K562 (cell line): ENCODE results near the gene OR6S1. TPM values are rescaled to one million over a fixed set of nuclear protein-coding genes. Genes with fewer than 3 reads are reported as not detected.
A peak's percentile ranks its signal among the peaks of the same experiment; 100 is the strongest.

Experiments used
- ADNP ChIP-seq: fragments of 200-800 bp; sonication (Bioruptor generic); IDR thresholded peaks from 2 replicates; pipeline ENCODE4 v1.6.1; 2016; ENCODE audit warnings: missing genetic modification characterization, missing compliant biosample characterization
- ARNT ChIP-seq, 2 experiments: fragments of 450-650 bp; IDR thresholded peaks; 2 replicates each; pipeline ENCODE4 v1.6.1; 2016; ENCODE audit warnings: mild to moderate bottlenecking in 1 of 2
- E2F3 ChIP-seq: fragments of 250-450 bp; sonication (Bioruptor Pico); IDR thresholded peaks from 2 replicates; pipeline ENCODE4 v1.4.0; 2020; ENCODE audit warnings: mild to moderate bottlenecking
- FOSL1 ChIP-seq: fragments of 200-800 bp; sonication (Bioruptor generic); conservative IDR thresholded peaks from 2 replicates; pipeline ENCODE4 v1.6.1; 2016; ENCODE audit warnings: missing genetic modification characterization, missing compliant biosample characterization
- JUND ChIP-seq, 2 experiments: IDR thresholded peaks; 2 replicates in 1 of 2; 3 replicates in 1 of 2; pipeline ENCODE4 v1.6.1; 2011; ENCODE audit warnings: borderline replicate concordance in 2 of 2, low read depth in 2 of 2, low read length in 2 of 2, improper control_type of control experiment in 1 of 2, missing biosample characterization in 1 of 2, missing genetic modification characterization in 1 of 2, missing genetic modification reagents in 1 of 2
- MEF2D ChIP-seq: conservative IDR thresholded peaks from 2 replicates; pipeline ENCODE4 v1.6.1; 2016; ENCODE audit warnings: low read depth, missing genetic modification characterization, missing compliant biosample characterization
- NBN ChIP-seq: fragments of 450-650 bp; IDR thresholded peaks from 2 replicates; pipeline ENCODE4 v1.6.1; 2016; ENCODE audit warnings: low read depth, mild to moderate bottlenecking
- NCOA2 ChIP-seq, 2 experiments: fragments of 450-650 bp; IDR thresholded peaks; 2 replicates each; pipeline ENCODE4 v1.6.1; 2018; ENCODE audit warnings: mild to moderate bottlenecking in 2 of 2, moderate library complexity in 1 of 2; ENCODE audit not compliant: partially characterized antibody in 2 of 2
- POLR2H ChIP-seq: IDR thresholded peaks from 2 replicates; pipeline ENCODE4 v1.6.1; 2016; ENCODE audit warnings: missing genetic modification characterization, low read depth, mild to moderate bottlenecking, control low read depth, missing compliant biosample characterization, moderate library complexity
- POLR3G ChIP-seq: IDR thresholded peaks from 2 replicates; pipeline ENCODE4 v1.6.1; 2011; ENCODE audit not compliant: insufficient read length, insufficient replicate concordance; ENCODE audit errors: extremely low read depth
- RBFOX2 ChIP-seq: fragments of 200-400 bp; formaldehyde crosslinking; IDR thresholded peaks from 2 replicates; pipeline ENCODE4 v1.6.1; 2017; ENCODE audit warnings: low read depth, mild to moderate bottlenecking, low read length, moderate library complexity
- ZNF274 ChIP-seq: IDR thresholded peaks from 2 replicates; pipeline ENCODE4 v1.6.1; 2011; ENCODE audit warnings: low read depth, mild to moderate bottlenecking, low read length, moderate library complexity, borderline replicate concordance
- polyA plus RNA-seq, 8 experiments: library from polyadenylated mRNA; depleted of rRNA in 4 of 8; stranded (reverse) in 5 of 8; unstranded in 3 of 8; fragments of >200 nt; fragmentation: Nextera tagmentation in 2 of 8; fragmentation: Illumina TruSeq in 1 of 8; extraction: Ambion mirVana in 2 of 8; extraction: Trizol in 1 of 8; gene quantifications; 2 replicates each; pipeline versions ENCODE4 v1.2.1 to v1.2.3, GENCODE V29; 2011 to 2014; ENCODE audit warnings: inconsistent platforms in 1 of 8, missing spikeins in 1 of 8
- total RNA-seq, 7 experiments: library from RNA; depleted of rRNA in 6 of 7; stranded (reverse); fragments of >200 nt in 6 of 7; fragmentation: Illumina TruSeq in 2 of 7; extraction: Trizol in 2 of 7; gene quantifications; 2 replicates each; pipeline versions ENCODE4 v1.2.1 to v1.2.3, GENCODE V29; 2011 to 2021; ENCODE audit warnings: low replicate concordance in 1 of 7
- TF ChIP-seq, protein P1 (sequence below): fragments of 450-650 bp; IDR thresholded peaks from 2 replicates; pipeline ENCODE4 v1.6.1; 2017; ENCODE audit warnings: antibody characterized with exemption, mild to moderate bottlenecking
- TF ChIP-seq, protein P2 (sequence below): fragments of 200-800 bp; sonication (Bioruptor generic); IDR thresholded peaks from 2 replicates; pipeline ENCODE4 v1.6.1; 2017; ENCODE audit warnings: missing genetic modification characterization, missing compliant biosample characterization
- TF ChIP-seq, protein P3 (sequence below): IDR thresholded peaks from 2 replicates; pipeline ENCODE4 v1.6.1; 2016; ENCODE audit warnings: missing genetic modification characterization, missing compliant biosample characterization
- TF ChIP-seq, protein P4 (sequence below): fragments of 450-650 bp; IDR thresholded peaks from 2 replicates; pipeline ENCODE4 v1.6.1; 2017; ENCODE audit warnings: antibody characterized with exemption

Gene OR6S1
- total and polyA plus RNA-seq, 9 of the 15 experiments (the other 6 are each of a cell fraction or from before 2014, with no cell fraction given) = not detected

DNA sequence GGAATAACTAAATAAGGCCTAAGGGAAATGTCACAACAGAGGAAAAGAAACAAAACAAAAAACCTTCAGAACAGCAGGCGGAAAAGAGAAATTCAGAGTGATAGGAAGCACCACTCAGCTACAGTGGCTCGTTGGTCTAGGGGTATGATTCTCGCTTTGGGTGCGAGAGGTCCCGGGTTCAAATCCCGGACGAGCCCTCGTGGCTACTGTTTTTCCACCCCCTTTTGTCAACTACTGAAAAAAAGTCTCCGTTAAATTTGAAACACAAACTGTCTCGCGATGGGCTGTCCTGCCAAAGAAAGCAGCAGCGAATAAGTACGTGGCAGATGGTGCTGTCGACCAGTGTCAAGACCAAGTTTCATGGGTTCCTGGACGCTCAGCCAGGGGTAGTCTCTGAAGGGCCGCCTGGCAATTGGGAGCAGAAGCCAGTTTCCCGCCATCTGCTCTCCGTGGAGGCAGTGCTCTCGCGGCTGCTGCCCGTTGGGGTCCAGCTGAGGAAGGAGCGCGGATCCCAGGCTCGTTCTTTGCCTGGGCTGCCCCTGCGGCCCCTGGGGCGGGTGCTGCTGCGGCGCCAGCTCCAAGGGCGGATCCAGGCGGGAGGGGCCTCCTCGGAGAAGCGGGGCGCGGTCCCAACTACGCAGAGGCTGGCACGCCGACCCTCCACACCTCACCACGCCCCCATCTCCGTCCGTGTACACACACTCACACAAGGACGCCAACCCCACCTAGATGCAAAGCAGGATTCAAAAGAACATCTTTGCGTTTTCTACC is 42.6 kb upstream of the OR6S1 start, which contains the start of gene RNASE4 (continued):
- TF ChIP-seq, protein P1, sequence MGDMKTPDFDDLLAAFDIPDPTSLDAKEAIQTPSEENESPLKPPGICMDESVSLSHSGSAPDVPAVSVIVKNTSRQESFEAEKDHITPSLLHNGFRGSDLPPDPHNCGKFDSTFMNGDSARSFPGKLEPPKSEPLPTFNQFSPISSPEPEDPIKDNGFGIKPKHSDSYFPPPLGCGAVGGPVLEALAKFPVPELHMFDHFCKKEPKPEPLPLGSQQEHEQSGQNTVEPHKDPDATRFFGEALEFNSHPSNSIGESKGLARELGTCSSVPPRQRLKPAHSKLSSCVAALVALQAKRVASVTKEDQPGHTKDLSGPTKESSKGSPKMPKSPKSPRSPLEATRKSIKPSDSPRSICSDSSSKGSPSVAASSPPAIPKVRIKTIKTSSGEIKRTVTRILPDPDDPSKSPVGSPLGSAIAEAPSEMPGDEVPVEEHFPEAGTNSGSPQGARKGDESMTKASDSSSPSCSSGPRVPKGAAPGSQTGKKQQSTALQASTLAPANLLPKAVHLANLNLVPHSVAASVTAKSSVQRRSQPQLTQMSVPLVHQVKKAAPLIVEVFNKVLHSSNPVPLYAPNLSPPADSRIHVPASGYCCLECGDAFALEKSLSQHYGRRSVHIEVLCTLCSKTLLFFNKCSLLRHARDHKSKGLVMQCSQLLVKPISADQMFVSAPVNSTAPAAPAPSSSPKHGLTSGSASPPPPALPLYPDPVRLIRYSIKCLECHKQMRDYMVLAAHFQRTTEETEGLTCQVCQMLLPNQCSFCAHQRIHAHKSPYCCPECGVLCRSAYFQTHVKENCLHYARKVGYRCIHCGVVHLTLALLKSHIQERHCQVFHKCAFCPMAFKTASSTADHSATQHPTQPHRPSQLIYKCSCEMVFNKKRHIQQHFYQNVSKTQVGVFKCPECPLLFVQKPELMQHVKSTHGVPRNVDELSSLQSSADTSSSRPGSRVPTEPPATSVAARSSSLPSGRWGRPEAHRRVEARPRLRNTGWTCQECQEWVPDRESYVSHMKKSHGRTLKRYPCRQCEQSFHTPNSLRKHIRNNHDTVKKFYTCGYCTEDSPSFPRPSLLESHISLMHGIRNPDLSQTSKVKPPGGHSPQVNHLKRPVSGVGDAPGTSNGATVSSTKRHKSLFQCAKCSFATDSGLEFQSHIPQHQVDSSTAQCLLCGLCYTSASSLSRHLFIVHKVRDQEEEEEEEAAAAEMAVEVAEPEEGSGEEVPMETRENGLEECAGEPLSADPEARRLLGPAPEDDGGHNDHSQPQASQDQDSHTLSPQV = peak; percentile 72
- peak in 1 of 2 experiments; percentile 45 for TF ChIP-seq NCOA2 (IDR thresholded peaks at IDR 0.05; ENCODE audit: partially characterized antibody in 2 of 2)
- peak; percentile 24; the same call in 1 of the 2 replicates for TF ChIP-seq NBN
- TF ChIP-seq POLR3G = peak; percentile 42
- TF ChIP-seq FOSL1 (tag) = 0 out of 2 replicates have a peak, but pooled peaks have one; percentile 4
- TF ChIP-seq, protein P2, sequence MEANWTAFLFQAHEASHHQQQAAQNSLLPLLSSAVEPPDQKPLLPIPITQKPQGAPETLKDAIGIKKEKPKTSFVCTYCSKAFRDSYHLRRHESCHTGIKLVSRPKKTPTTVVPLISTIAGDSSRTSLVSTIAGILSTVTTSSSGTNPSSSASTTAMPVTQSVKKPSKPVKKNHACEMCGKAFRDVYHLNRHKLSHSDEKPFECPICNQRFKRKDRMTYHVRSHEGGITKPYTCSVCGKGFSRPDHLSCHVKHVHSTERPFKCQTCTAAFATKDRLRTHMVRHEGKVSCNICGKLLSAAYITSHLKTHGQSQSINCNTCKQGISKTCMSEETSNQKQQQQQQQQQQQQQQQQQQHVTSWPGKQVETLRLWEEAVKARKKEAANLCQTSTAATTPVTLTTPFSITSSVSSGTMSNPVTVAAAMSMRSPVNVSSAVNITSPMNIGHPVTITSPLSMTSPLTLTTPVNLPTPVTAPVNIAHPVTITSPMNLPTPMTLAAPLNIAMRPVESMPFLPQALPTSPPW (CRISPR knock-in tag) = peak; percentile 38; the same call in 1 of the 2 replicates
- TF ChIP-seq JUND (IDR thresholded peaks at IDR 0.05; ENCODE audit: borderline replicate concordance, low read depth, low read length) = 0 out of 2 replicates have a peak, but pooled peaks have one; percentile 4
- TF ChIP-seq JUND (tag; IDR thresholded peaks at IDR 0.05; ENCODE audit: borderline replicate concordance, low read depth, low read length) = no peak
- TF ChIP-seq, protein P3, sequence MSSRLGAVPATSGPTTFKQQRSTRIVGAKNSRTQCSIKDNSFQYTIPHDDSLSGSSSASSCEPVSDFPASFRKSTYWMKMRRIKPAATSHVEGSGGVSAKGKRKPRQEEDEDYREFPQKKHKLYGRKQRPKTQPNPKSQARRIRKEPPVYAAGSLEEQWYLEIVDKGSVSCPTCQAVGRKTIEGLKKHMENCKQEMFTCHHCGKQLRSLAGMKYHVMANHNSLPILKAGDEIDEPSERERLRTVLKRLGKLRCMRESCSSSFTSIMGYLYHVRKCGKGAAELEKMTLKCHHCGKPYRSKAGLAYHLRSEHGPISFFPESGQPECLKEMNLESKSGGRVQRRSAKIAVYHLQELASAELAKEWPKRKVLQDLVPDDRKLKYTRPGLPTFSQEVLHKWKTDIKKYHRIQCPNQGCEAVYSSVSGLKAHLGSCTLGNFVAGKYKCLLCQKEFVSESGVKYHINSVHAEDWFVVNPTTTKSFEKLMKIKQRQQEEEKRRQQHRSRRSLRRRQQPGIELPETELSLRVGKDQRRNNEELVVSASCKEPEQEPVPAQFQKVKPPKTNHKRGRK = no peak
- TF ChIP-seq MEF2D (tag) = no peak
- peak; percentile 59 for TF ChIP-seq RBFOX2
- TF ChIP-seq E2F3 (CRISPR knock-in tag) = peak; percentile 84
- peak; percentile 99 for TF ChIP-seq POLR2H (tag)
- TF ChIP-seq ARNT (IDR thresholded peaks at IDR 0.05) = peak; percentile 40 to 96; a peak in 3 of 4 replicates
- TF ChIP-seq ADNP (tag) = peak; percentile 67; the same call in 1 of the 2 replicates
- TF ChIP-seq, protein P4, sequence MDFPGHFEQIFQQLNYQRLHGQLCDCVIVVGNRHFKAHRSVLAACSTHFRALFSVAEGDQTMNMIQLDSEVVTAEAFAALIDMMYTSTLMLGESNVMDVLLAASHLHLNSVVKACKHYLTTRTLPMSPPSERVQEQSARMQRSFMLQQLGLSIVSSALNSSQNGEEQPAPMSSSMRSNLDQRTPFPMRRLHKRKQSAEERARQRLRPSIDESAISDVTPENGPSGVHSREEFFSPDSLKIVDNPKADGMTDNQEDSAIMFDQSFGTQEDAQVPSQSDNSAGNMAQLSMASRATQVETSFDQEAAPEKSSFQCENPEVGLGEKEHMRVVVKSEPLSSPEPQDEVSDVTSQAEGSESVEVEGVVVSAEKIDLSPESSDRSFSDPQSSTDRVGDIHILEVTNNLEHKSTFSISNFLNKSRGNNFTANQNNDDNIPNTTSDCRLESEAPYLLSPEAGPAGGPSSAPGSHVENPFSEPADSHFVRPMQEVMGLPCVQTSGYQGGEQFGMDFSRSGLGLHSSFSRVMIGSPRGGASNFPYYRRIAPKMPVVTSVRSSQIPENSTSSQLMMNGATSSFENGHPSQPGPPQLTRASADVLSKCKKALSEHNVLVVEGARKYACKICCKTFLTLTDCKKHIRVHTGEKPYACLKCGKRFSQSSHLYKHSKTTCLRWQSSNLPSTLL = peak; percentile 79; the same call in 1 of the 2 replicates
- TF ChIP-seq ZNF274 = 0 out of 2 replicates have a peak, but pooled peaks have one; percentile 28
